HepG2 (cell line): ENCODE data around the gene TLR9. TPM values are rescaled to one million over a fixed set of nuclear protein-coding genes. Genes with fewer than 3 reads are reported as not detected.

Experiments
- CCAR2 ChIP-seq: fragments of 200-400 bp; formaldehyde crosslinking; optimal IDR thresholded peaks from 2 replicates; pipeline ENCODE3; 2018; ENCODE audit warnings: low read depth, mild to moderate bottlenecking, low read length, moderate library complexity
- CHCHD3 ChIP-seq: sonication (generic); formaldehyde crosslinking; IDR thresholded peaks from 2 replicates; pipeline ENCODE4 v1.8.0; 2022; ENCODE audit warnings: mild to moderate bottlenecking, missing genetic modification reagents, moderate library complexity
- RELA ChIP-seq: sonication (generic); formaldehyde crosslinking; IDR thresholded peaks from 2 replicates; pipeline ENCODE4 v1.4.0; 2020; ENCODE audit warnings: missing genetic modification reagents
- RFX5 ChIP-seq: IDR thresholded peaks from 2 replicates; pipeline ENCODE4 v1.6.1; 2011; ENCODE audit warnings: low read depth, low read length, improper control_type of control experiment
- SMAD1 ChIP-seq: sonication (generic); formaldehyde crosslinking; IDR thresholded peaks from 2 replicates; pipeline ENCODE4 v1.4.0; 2020; ENCODE audit warnings: missing genetic modification reagents, low read depth, mild to moderate bottlenecking, borderline replicate concordance
- WIZ ChIP-seq: sonication (generic); formaldehyde crosslinking; IDR thresholded peaks from 2 replicates; pipeline ENCODE4 v1.5.1; 2020; ENCODE audit warnings: mild to moderate bottlenecking, missing genetic modification reagents
- ZFP36 ChIP-seq: fragments of 150-350 bp; IDR thresholded peaks from 2 replicates; pipeline ENCODE4 v1.6.1; 2018; ENCODE audit warnings: borderline replicate concordance, low read length, low read depth; ENCODE audit not compliant: partially characterized antibody
- ZFP41 ChIP-seq: sonication (generic); formaldehyde crosslinking; IDR thresholded peaks from 2 replicates; pipeline ENCODE4 v1.4.0; 2020; ENCODE audit warnings: mild to moderate bottlenecking, missing genetic modification reagents, borderline replicate concordance
- ZNF737 ChIP-seq: sonication (generic); formaldehyde crosslinking; IDR thresholded peaks from 2 replicates; pipeline ENCODE4 v1.5.0; 2020; ENCODE audit warnings: missing genetic modification reagents, mild to moderate bottlenecking, borderline replicate concordance
- ZNF761 ChIP-seq: sonication (generic); formaldehyde crosslinking; conservative IDR thresholded peaks from 2 replicates; pipeline ENCODE4 v1.4.0; 2020; ENCODE audit warnings: mild to moderate bottlenecking, missing genetic modification reagents
- ZNF768 ChIP-seq: sonication (generic); formaldehyde crosslinking; IDR thresholded peaks from 2 replicates; pipeline ENCODE4 v1.4.0; 2020; ENCODE audit warnings: missing genetic modification reagents
- ZNF83 ChIP-seq: sonication (generic); formaldehyde crosslinking; IDR thresholded peaks from 2 replicates; pipeline ENCODE4 v1.4.0; 2020; ENCODE audit warnings: missing genetic modification reagents, mild to moderate bottlenecking, borderline replicate concordance
- polyA plus RNA-seq, 8 experiments: library from polyadenylated mRNA; depleted of rRNA in 3 of 8; stranded (reverse) in 7 of 8; unstranded in 1 of 8; fragments of >200 nt; fragmentation: Illumina TruSeq in 4 of 8; extraction: Trizol in 4 of 8; gene quantifications; 2 replicates each; pipeline versions ENCODE4 v1.2.1 to v1.2.3, GENCODE V29; 2011 to 2016; ENCODE audit warnings: low read depth in 4 of 8, missing spikeins in 1 of 8, mixed read lengths in 1 of 8; ENCODE audit not compliant: insufficient read depth in 1 of 8
- total RNA-seq, 5 experiments: library from RNA; depleted of rRNA; stranded (reverse); fragments of >200 nt; fragmentation: Illumina TruSeq; extraction: Trizol; gene quantifications; 2 replicates each; pipeline ENCODE4 v1.2.3, GENCODE V29; 2016; ENCODE audit warnings: low read depth in 1 of 5
- TF ChIP-seq, protein P1 (sequence below): sonication (generic); formaldehyde crosslinking; IDR thresholded peaks from 2 replicates; pipeline ENCODE4 v1.4.0; 2020; ENCODE audit warnings: missing genetic modification reagents
- TF ChIP-seq, protein P2 (sequence below): sonication (generic); formaldehyde crosslinking; IDR thresholded peaks from 2 replicates; pipeline ENCODE4 v1.4.0; 2020; ENCODE audit warnings: missing genetic modification reagents, borderline replicate concordance
- TF ChIP-seq, protein P3 (sequence below): sonication (generic); formaldehyde crosslinking; IDR thresholded peaks from 2 replicates; pipeline ENCODE4 v1.8.0; 2022; ENCODE audit warnings: mild to moderate bottlenecking, missing genetic modification reagents, moderate library complexity
- TF ChIP-seq, protein P4 (sequence below): sonication (generic); formaldehyde crosslinking; IDR thresholded peaks from 2 replicates; pipeline ENCODE4 v1.4.0; 2020; ENCODE audit warnings: missing genetic modification reagents

Gene TLR9
- total and polyA plus RNA-seq, 2 of the 13 experiments (the other 11 are each of a cell fraction or from before 2014, with no cell fraction given) = not detected

DNA sequence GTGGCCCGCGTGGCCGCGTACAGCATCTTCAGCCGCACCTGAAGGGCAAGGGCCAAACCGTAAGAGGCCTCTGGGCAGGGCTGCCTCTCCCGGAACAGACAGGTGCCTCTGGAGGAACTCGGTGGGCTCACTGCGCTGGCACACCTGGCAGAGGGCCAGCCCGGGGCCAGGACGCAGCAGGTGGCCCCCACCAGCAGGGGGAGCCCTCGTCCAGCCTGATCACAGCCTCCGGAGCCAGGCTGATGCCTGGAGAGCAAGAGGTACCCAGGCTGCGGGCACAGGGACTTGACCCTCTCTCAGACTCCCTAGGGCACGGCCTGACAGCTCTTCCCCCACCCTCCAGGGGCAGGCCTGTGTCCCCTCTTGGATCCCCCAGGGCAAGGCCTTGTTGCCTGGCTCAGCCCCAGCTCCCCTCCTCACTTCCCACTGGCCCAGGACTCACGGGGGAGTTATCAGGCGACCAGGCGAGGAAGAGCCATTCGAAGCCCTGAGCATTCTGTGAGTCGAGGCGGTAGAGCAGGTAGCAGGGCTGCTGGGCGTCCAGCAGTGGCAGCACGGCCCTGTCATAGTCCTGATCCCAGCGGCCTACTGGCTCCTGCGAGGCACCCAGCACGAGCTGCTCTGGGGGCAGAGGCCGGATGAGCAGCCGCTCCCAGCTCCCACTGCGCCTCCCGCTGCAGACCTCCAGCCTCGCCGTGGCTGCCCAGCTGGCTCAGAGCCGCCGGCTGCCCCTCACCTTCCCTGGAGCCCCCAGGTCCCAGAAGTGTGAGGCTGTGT lies 6.2 kb upstream of the TLR9 start (continued):
- TF ChIP-seq, protein P1, sequence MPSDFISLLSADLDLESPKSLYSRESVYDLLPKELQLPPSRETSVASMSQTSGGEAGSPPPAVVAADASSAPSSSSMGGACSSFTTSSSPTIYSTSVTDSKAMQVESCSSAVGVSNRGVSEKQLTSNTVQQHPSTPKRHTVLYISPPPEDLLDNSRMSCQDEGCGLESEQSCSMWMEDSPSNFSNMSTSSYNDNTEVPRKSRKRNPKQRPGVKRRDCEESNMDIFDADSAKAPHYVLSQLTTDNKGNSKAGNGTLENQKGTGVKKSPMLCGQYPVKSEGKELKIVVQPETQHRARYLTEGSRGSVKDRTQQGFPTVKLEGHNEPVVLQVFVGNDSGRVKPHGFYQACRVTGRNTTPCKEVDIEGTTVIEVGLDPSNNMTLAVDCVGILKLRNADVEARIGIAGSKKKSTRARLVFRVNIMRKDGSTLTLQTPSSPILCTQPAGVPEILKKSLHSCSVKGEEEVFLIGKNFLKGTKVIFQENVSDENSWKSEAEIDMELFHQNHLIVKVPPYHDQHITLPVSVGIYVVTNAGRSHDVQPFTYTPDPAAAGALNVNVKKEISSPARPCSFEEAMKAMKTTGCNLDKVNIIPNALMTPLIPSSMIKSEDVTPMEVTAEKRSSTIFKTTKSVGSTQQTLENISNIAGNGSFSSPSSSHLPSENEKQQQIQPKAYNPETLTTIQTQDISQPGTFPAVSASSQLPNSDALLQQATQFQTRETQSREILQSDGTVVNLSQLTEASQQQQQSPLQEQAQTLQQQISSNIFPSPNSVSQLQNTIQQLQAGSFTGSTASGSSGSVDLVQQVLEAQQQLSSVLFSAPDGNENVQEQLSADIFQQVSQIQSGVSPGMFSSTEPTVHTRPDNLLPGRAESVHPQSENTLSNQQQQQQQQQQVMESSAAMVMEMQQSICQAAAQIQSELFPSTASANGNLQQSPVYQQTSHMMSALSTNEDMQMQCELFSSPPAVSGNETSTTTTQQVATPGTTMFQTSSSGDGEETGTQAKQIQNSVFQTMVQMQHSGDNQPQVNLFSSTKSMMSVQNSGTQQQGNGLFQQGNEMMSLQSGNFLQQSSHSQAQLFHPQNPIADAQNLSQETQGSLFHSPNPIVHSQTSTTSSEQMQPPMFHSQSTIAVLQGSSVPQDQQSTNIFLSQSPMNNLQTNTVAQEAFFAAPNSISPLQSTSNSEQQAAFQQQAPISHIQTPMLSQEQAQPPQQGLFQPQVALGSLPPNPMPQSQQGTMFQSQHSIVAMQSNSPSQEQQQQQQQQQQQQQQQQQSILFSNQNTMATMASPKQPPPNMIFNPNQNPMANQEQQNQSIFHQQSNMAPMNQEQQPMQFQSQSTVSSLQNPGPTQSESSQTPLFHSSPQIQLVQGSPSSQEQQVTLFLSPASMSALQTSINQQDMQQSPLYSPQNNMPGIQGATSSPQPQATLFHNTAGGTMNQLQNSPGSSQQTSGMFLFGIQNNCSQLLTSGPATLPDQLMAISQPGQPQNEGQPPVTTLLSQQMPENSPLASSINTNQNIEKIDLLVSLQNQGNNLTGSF (CRISPR knock-in tag) = no peak
- TF ChIP-seq, protein P2, sequence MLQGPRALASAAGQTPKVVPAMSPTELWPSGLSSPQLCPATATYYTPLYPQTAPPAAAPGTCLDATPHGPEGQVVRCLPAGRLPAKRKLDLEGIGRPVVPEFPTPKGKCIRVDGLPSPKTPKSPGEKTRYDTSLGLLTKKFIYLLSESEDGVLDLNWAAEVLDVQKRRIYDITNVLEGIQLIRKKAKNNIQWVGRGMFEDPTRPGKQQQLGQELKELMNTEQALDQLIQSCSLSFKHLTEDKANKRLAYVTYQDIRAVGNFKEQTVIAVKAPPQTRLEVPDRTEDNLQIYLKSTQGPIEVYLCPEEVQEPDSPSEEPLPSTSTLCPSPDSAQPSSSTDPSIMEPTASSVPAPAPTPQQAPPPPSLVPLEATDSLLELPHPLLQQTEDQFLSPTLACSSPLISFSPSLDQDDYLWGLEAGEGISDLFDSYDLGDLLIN (CRISPR knock-in tag) = no peak
- TF ChIP-seq WIZ (CRISPR knock-in tag) = no peak
- TF ChIP-seq, protein P3, sequence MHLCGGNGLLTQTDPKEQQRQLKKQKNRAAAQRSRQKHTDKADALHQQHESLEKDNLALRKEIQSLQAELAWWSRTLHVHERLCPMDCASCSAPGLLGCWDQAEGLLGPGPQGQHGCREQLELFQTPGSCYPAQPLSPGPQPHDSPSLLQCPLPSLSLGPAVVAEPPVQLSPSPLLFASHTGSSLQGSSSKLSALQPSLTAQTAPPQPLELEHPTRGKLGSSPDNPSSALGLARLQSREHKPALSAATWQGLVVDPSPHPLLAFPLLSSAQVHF (CRISPR knock-in tag) = no peak
- no peak for TF ChIP-seq ZNF761 (CRISPR knock-in tag)
- no peak for TF ChIP-seq RELA (CRISPR knock-in tag)
- no peak for TF ChIP-seq ZNF737 (CRISPR knock-in tag)
- TF ChIP-seq CHCHD3 = no peak
- TF ChIP-seq ZNF768 (CRISPR knock-in tag) = no peak; the same call in 1 of the 2 replicates
- TF ChIP-seq CCAR2 = no peak
- 0 out of 2 replicates have a peak, but pooled peaks have one; percentile 37 for TF ChIP-seq SMAD1 (CRISPR knock-in tag)
- no peak for TF ChIP-seq ZNF83 (CRISPR knock-in tag)
- 0 out of 2 replicates have a peak, but pooled peaks have one; percentile 53 for TF ChIP-seq ZFP41 (CRISPR knock-in tag)
- TF ChIP-seq RFX5 = no peak
- TF ChIP-seq, protein P4, sequence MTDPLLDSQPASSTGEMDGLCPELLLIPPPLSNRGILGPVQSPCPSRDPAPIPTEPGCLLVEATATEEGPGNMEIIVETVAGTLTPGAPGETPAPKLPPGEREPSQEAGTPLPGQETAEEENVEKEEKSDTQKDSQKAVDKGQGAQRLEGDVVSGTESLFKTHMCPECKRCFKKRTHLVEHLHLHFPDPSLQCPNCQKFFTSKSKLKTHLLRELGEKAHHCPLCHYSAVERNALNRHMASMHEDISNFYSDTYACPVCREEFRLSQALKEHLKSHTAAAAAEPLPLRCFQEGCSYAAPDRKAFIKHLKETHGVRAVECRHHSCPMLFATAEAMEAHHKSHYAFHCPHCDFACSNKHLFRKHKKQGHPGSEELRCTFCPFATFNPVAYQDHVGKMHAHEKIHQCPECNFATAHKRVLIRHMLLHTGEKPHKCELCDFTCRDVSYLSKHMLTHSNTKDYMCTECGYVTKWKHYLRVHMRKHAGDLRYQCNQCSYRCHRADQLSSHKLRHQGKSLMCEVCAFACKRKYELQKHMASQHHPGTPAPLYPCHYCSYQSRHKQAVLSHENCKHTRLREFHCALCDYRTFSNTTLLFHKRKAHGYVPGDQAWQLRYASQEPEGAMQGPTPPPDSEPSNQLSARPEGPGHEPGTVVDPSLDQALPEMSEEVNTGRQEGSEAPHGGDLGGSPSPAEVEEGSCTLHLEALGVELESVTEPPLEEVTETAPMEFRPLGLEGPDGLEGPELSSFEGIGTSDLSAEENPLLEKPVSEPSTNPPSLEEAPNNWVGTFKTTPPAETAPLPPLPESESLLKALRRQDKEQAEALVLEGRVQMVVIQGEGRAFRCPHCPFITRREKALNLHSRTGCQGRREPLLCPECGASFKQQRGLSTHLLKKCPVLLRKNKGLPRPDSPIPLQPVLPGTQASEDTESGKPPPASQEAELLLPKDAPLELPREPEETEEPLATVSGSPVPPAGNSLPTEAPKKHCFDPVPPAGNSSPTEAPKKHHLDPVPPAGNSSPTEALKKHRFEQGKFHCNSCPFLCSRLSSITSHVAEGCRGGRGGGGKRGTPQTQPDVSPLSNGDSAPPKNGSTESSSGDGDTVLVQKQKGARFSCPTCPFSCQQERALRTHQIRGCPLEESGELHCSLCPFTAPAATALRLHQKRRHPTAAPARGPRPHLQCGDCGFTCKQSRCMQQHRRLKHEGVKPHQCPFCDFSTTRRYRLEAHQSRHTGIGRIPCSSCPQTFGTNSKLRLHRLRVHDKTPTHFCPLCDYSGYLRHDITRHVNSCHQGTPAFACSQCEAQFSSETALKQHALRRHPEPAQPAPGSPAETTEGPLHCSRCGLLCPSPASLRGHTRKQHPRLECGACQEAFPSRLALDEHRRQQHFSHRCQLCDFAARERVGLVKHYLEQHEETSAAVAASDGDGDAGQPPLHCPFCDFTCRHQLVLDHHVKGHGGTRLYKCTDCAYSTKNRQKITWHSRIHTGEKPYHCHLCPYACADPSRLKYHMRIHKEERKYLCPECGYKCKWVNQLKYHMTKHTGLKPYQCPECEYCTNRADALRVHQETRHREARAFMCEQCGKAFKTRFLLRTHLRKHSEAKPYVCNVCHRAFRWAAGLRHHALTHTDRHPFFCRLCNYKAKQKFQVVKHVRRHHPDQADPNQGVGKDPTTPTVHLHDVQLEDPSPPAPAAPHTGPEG (CRISPR knock-in tag) = no peak
- no peak for TF ChIP-seq ZFP36
